HG03064 (cell line): ENCODE measurements around the gene NKX1-1.
"Not testable (repeated sequence)": the region's sequence is repeated elsewhere in the genome, so short reads cannot be mapped to it uniquely, and the experiment has no call there.

Experiments
- ATAC-seq: cut with Tn5 transposase; IDR thresholded peaks from one replicate; pipeline ENCODE4 v1.9.1; 2021; ENCODE audit warnings: low read depth; ENCODE audit not compliant: unreplicated experiment

NKX1-1 gene

DNA sequence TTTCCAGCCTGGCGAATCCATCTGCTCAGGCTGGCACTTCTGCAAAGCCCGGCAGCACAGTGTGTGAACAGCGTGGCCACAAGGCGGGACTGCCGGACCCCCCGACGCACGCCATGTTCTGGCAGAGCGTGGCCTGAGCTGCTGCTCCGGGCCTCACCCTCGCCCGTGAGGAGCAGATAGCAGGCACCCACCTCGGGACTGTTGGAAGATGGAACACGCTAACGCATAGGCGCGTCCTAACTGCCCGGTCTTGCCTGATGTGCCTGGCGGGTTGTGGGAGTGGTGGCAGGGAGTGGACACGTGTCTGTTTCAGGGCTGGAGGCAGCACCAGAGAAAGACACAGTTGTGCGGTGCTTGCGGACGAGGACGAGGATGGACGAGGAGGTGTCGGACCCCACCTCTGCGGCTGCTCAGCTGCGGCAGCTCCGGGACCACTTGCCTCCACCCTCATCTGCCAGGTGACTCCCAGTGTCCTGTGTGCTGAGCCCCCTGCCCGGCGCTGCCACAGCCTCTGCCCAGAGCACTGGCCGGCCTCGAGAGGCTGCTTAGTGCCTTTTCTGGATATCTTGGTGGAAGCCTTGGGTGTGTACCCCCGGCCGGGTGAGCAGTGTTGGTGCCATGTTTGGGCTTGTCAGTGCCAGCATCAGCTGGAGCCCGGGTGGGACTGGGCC is 31.1 kb downstream of the NKX1-1 start:
- no peak for ATAC-seq

DNA sequence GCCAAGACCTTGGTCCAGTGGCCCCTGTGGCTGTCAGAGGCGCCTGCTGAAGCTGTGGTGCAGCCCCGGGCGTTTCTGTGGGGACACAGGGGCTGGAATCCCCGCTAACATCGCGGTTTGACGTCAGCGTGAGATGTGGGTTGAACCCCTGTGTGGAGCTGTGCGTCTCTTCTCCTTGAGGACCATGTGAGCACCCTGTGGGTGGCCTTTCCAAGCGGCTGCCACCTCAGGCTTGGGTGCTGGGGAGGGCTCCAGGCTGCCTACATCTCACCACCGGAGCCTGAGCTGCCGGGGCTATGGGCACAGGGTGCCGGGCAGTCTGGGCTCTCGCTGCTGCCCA is 31.6 kb downstream of the NKX1-1 start:
- ATAC-seq: no peak

DNA sequence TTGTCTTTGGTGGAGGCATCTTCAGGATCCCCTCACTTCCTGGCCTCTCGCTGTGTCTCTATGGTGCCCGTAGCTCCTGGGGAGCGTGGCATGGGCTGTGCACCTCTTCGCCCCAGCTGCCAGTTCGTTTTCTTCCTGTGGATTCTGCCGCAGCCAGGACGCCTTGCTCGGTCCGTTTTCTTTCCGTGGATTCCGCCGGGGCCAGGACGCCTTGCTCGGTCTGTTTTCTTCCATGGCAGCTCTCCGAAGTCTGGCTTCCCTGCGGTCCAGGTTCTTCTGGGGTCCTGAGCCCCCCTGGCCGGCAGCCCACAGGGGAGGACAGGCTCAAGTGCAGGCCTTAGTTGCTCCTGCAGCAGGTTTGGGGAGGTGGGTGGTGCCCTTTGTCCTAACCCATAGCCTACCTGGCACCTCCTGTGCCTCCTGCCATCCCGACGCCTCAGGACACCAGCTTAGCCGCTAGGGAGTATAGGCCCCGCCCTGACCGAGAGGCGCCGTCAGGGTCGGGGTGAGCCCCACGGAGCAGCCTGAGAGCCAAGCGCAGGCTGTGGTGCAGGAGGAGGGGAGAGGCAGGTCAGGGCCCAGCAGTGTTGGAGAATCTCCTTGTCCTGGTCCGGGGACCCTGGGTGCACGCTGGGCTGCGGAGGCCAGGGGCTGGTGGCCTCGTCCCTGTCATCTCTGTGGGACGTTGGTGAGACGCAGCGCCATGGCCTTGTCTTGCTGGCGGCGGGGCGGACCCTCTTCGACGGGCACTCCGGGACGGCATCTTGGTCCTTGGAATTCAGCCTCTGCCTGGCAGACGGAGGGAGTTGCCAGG is 32.1 kb downstream of the NKX1-1 start:
- ATAC-seq: no peak

DNA sequence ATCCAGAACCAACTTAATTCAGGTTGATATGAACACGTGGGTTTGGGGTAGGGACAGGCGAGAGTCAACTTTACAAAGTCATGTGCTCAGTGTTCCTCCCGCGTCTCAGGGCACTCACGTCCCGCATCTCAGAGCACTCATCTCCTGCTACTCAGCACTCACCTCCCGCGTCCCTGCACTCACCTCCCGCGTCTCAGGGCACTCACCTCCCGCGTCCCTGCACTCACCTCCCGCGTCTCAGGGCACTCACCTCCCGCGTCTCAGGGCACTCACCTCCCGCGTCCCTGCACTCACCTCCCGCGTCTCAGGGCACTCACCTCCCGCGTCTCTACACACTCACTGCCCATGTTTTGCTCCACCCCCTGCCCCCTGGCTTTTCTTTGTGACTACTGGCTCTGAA is 33.7 kb downstream of the NKX1-1 start:
- ATAC-seq: not testable (repeated sequence)

DNA sequence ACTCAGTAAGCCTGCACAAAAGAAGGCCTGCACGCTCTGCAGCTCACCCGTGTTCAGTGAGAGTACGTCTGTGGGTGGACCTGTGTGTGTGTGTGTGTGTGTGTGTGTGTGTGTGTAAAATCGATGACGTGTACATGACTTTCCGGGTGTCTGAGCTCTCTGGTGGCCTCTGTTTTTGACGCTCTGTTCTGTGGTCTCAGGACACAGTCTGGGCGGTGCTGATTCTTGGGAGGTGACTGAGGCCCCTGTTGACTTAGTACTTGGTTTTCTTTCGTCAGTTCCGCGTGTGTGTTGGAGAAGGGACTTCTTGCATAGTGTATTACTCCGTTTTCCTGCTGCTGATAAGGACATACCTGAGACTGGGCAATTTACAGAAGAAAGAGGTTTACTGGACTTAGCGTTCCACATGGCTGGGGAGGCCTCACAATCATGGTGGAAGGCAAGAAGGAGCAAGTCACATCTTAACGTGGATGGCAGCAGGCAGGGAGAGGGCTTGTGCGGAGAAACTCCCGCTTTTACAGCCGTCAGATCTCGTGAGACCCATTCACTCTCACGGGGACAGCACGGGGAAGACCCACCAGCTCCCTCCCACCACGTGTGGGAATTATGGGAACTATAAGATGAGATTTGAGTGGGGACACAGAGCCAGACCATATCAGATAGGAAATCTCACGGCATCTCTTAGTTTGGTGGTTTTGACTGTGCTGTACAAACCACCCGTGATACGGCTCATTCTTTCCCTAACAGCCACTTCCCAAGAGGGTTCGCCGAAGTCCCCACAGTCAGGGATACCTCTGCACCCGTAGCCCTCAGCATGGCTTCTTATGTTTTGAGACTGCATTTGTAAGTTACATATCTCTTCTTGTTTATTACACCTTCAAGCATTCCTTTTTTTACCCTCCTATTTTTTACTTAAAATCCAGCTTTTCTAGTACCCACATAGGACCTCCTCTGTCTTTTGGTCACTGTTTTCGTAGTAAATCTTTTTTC is 34.8 kb downstream of the NKX1-1 start:
- ATAC-seq: no peak

DNA sequence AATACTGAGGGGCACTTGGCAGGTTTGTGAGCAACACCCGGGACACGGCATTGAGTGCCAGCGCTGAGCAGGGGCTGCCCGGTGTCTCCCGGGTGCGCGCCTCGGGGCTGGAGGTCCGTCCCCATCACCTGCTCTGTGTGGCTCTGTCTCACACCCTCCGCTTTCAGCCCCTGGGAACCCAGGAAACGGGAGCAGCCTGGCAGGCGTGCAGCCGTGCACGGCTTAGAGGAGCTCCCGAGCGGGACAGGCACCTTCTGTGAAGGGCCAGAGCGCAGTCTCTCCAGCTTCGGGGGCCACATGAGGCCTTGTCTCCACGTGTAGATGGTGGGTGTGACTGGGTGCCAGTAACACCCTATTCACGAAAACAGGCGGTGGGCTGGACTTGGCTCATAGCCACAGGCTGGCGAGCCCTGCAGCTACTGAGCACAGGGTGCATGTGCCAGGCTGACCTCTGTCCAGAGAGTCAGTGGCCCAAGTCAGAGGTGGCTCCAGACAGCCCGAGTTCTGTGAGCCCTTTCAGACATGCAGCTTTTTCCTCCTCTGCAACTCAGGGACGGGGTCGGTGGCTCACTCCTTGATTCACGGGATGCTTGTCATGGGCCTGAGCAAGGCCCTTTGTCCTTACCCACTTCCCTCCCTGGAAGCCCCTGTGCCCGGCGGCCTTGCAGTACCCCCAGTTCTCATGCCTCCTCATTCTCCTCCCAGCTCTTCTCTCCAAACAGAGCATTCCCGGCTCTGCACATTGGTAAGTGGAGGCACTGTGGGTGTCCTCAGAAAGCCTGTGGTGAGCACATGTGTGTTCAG is 35.7 kb downstream of the NKX1-1 start:
- ATAC-seq: no peak

DNA sequence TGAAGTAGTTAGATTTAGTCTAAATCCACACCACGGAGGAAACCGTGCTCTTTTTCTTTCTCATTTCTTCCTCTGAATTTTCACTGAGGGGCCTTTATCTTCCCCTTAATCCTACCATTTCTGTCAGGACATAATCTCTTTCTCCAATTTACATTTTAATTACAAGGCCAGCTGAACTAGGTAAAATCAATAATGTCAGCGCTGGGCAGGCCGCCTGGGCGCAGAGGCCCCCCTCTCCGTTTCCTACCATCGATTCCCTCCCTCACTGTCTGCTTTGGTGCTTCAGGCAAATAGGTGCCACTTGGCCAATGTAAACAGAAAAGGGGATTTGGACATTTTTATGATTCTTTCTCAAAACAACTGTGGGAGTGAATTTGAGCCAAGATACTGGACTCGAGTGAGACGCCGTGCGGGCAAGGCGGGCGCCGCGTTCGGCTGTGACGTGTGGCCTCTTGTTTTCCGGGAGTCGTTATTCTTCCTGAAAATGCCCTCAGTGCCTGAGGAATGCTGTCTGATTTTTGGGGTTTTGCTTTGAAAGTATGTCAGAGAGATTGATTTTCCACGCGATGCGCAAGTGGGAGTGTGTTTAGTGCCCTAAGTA is 36.7 kb downstream of the NKX1-1 start:
- no peak for ATAC-seq

DNA sequence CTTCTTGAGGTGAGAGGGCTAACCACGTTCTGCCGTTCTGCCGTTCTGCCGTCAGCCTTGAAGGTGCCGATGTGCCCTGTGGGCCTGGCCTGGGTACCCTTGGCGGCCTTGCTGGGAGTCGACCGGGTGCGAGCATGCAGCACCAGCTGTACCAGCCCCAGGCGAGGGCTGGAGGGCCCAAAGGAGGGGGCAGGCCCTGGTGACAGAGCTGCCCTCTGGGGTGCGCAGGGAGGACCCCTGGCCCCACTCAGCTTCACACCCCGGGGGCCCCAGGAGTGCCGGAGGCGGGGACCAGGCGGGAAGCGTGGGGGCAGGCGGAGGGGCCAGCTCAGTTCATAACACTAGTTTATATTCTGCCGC is 37.2 kb downstream of the NKX1-1 start:
- ATAC-seq: no peak

DNA sequence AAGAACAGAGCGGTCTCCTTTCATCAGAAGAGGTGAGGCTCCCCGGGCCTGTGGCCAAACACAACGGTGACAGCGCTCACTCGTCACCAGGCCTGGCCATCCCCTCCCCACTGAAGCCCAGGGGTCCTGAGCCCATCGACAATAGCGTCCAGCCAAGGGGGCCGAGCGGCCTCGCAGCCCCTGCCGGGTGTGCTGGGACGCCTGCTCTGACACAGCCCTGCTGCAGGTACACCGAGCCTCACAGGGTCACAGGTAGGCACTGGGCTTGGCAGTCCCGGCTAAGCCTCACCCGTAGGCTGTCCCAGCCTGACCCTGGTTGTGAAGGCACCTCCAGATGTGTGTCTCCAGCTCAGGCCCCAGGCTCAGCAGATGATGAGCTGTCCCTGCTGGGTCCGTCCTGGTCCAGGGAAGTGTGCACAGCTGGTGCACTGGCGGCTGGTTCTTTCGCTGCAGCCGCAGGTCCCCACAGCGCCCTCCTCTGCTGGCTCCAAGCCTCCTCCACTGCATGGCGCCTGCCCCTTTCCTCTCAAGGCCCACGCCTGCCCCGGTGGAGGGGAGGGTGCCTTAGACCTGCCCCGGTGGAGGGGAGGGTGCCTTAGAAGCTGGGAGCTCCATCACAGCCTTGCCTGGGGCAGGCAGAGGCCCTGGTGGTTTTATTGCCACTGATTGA is 37.7 kb downstream of the NKX1-1 start:
- no peak for ATAC-seq

DNA sequence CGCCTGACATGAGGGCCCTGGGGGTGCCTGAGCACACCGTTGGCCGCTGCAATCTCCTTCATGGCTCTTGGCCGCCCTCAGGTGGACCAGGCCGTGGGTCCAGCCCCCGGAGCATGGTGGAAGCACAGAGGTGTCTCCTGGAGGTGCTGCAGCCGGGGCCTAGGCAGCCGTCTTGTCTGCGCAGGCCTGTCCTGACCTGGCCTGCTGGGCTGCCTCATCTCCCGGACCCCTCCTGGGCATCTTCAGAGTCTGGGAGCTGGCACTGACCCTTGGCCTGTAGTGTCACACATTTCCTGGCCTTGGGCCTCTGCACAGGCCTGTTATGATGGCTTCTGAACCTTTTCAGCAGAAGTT is 38.3 kb downstream of the NKX1-1 start:
- ATAC-seq: no peak

DNA sequence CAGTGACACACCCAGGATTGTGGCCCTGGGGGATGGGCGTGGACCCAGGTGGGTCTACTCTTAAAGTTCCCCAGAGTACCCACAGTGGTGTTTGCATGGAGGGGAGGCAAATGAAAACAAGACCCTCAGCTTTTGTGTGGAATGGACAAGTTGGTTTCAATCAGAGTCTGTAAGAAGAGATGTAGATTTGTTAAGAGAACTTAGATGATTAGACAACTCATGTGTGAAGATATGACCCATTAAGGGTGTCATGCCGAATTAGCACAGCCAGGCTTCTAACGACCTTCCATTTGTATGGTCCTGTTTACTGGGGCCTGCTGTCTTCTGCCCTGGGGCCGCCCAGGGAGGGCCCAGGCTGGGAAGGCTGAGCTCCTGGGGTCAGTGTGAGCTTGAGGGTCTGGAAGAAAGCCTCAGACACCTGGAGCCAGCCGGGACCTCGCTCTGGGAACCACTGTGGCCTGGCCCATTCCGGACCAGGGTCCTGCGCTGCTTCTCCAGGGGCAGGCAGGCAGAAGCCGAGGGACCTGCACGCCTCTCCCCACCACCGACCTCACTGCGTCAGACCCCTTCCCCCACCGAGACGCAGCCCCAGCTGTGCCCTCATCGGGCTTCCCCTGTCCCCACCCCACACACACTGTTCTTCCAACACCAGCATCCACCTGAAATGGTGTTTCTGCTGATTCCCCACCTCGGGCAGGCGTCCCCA is 38.9 kb downstream of the NKX1-1 start:
- no peak for ATAC-seq

DNA sequence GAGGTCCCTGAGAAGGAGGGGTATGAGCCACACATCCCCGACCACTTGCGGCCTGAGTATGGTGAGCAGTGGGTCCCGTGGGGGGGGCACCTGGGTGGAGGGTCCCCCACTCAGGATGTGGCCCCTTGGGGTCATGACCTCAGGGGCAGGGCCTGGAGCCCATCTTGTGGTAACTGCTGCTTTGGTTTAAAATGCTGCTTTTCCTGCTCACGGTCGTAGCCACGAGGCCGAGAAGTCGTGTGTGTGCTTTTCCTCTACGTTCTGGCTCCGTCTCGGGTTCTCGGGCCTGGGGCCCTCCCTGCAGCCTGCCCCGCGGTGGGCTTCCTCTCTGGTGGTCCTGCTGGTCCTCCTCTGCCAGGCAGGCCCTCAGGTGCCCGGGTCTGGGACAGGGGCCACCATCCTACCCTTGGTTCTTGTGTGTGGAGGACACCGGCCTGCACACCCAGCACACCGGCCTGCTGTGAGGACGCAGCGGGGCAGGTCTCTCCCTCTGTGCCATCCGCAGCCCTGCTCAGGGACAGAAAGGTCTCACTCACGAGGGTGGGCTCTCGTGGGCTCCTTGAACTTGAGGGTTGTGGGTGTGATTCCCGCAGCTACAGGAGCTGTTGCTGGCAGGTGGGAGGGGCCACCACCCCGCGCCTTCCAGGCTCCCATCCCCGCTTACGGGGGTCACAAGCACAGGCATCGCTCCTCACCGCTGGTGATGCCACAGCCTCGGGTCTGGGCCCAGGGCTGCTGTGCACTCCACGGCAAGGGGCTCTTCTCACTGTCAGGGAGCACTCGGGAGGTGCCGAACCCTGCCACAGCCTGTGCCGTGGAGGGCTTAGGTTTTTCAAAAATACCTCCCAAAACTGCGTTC is 39.6 kb downstream of the NKX1-1 start:
- no peak for ATAC-seq

DNA sequence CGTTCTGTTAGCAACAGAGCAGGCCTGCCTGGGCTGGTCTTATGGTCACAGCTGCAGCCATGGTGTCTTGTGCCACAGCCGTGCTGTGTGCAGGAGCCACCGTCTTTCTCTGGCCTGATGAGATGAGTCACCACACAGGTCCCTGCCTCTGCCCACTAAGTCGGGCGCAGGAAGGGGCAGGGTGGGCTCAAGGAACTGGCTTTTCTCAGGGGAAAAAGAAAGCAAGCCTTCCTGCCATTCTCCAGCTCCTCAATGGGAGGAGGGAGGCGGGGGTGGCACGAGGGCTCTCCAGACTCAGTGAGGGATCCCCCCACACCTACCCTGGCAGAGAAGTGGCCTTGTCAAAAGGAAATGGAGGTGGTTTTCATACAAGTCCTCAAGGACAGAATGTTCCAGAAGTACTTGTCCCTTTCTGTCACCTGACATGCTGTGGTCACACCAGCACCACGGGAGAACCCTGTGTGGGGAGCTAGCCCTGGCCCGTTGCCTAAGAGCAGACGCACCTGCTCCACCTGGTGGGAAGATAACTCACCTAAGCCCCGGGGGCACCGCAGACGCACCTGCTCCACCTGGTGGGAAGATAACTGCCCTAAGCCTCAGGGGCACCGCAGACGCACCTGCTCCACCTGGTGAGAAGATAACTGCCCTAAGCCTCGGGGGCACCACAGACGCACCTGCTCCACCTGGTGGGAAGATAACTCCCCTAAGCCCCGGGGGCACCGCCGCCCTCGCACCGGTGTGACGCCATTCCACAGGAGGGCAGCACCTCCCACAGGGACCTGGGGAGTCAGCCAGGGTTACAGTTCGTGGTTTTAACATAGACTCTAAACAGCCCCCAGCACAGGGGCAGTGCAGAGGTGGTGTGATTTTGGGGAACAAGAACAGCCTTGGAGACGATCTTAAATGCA is 40.7 kb downstream of the NKX1-1 start:
- no peak for ATAC-seq

DNA sequence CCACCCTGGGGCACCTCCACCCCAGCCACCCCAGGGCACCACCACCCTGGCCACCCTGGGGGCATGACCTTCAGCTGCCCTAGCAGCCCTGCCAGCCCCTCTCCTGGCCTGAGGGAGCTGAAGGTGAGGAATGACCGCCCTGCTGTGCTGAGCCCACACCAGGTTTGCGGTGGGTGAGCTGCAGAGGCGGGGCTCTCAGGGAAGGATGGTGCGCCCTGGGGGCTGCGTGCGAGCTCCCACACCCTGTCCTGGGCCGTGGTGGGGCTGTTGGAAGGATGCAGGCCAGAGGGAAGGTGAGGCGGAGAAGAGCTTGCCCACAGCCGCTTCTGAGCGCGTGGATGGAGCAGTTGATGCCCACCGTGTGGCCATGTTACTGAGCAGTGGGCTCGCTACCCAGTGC is 41.5 kb downstream of the NKX1-1 start:
- no peak for ATAC-seq

DNA sequence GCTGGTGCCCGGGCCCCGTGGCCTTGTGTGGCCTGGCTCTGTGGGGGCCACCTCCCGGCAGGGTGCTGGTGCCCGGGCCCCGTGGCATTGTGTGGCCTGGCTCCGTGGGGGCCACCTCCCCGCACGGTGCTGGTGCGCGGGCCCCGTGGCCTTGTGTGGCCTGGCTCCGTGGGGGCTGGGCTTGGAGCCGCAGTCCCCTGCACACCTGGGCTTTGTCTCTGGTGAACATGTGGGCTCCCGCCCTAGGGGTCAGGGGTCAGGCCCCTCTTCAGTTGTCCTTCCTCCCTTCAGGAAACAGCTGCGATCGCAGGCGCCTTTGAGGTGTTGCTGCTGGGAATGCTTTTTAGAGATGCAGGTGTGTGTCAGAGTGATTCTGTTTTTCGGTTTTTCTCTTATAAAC is 42.0 kb downstream of the NKX1-1 start:
- no peak for ATAC-seq

DNA sequence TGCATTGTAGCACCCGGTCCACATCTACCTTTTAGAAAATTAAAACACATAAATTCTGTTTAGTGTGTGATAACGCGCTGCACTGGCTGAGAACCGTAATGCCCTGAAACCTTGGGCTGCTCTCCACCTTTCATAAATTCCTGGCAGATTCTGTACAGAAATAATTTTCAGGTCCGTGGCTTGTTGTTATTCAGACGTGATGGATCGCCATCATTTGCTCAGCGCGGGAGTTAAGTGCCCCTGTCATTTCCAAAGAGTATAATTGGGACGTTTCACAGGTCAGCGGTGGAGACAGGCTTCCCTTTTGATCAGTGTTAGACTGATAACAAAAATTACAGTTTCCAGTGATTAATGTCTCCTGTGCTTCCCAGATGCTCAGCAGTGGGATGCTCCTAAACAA is 42.7 kb downstream of the NKX1-1 start:
- no peak for ATAC-seq

DNA sequence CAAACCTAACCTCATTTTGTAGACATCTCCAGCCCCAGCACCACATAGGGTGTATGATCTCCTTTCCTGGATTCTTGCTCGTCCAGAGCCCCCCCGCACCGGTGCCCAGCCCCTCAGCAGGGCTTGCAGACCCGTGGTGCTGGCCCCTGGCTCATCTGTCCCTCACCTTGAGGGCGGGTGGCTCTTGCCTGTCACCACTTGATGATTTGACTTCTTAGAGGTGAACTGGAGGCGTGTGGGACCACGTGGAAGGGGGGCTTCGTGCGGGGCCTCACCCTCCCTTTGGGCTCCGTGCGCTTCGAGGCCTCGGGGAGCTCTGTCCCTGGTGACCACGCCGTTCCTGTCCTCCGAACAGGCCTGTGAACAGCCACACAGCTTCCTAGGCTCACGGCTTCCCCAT is 43.7 kb downstream of the NKX1-1 start:
- ATAC-seq: no peak
